ENCODE results near the gene TNRC6C.

- no peak for TF ChIP-seq BMI1 (IDR thresholded peaks at IDR 0.05; ENCODE audit: low read length)
- no peak for TF ChIP-seq PTRF (tag; IDR thresholded peaks at IDR 0.05)
- no peak for TF ChIP-seq EZH2 (IDR thresholded peaks at IDR 0.05; ENCODE audit: borderline replicate concordance, low read depth, low read length)
- no peak for TF ChIP-seq CHD7 (IDR thresholded peaks at IDR 0.05; ENCODE audit: low read depth, low read length)
These were observed 185.0 kb downstream of the TNRC6C start for GRCh38 chr17:78143214-78144146.
